PC-9 (cell line): ENCODE measurements around the gene ETFA. TPM values are rescaled to one million over a fixed set of nuclear protein-coding genes. Genes with fewer than 3 reads are reported as not detected.

Experiments used
- BruUV-seq: library from RNA; stranded (reverse); fragments of 400-500 nt; replicated peaks from 2 replicates; lab custom pipeline; 2021; lab: Mats Ljungman, UMichigan
- CTCF ChIA-PET: fragments of 300-600 bp; sonication (Branson Sonifier 250); formaldehyde crosslinking; loops from one replicate; lab custom pipeline; 2022; ENCODE audit warnings: antibody characterized with exemption; lab: Charles Lee
- POLR2A ChIA-PET: fragments of 300-600 bp; sonication (Branson Sonifier 250); formaldehyde crosslinking; loops from one replicate; lab custom pipeline; 2022; ENCODE audit warnings: antibody characterized with exemption; ENCODE audit not compliant: unreplicated experiment; lab: Charles Lee
- DNase-seq, 2 experiments: peaks; one replicate each; pipeline versions ENCODE4 v3.0.0 to v3.0.0-alpha.2; 2015 to 2022; ENCODE audit warnings: mixed read lengths in 1 of 2
- H2AFZ ChIP-seq: fragments of 200-600 bp; sonication (generic); 2 replicates; pipeline ENCODE4 v1.8.1; 2017; ENCODE audit warnings: antibody characterized with exemption
- H3F3A ChIP-seq: fragments of 200-600 bp; sonication (generic); 2 replicates; pipeline ENCODE4 v1.8.1; 2017; ENCODE audit warnings: antibody characterized with exemption, mild to moderate bottlenecking, low read depth; ENCODE audit not compliant: insufficient read depth
- H3K27ac ChIP-seq: fragments of 200-600 bp; sonication (generic); 2 replicates; pipeline ENCODE4 v1.6.1; 2016; ENCODE audit warnings: mixed run types
- H3K27me3 ChIP-seq: fragments of 200-600 bp; sonication (generic); 2 replicates; pipeline ENCODE4 v1.6.1; 2016; ENCODE audit warnings: low read depth, mixed run types; ENCODE audit not compliant: insufficient read depth
- H3K36me3 ChIP-seq: fragments of 200-600 bp; sonication (generic); 2 replicates; pipeline ENCODE4 v1.6.1; 2016; ENCODE audit warnings: low read depth, mixed run types
- H3K4me1 ChIP-seq: fragments of 200-600 bp; sonication (generic); replicated peaks from 2 replicates; pipeline ENCODE4 v1.6.1; 2016; ENCODE audit warnings: mixed run types; ENCODE audit not compliant: insufficient read depth
- H3K4me2 ChIP-seq: fragments of 200-600 bp; sonication (generic); 2 replicates; pipeline ENCODE4 v1.6.1; 2017; ENCODE audit warnings: mixed run types
- H3K4me3 ChIP-seq: fragments of 200-600 bp; sonication (generic); 2 replicates; pipeline ENCODE4 v1.6.1; 2016; ENCODE audit warnings: mixed run types
- H3K79me2 ChIP-seq: fragments of 200-600 bp; sonication (generic); 2 replicates; pipeline ENCODE4 v1.6.1; 2017; ENCODE audit warnings: low read depth, mixed run types
- H3K9me2 ChIP-seq: fragments of 200-600 bp; sonication (generic); 2 replicates; pipeline ENCODE4 v1.8.1; 2017; ENCODE audit warnings: mild to moderate bottlenecking; ENCODE audit not compliant: insufficient read depth
- H3K9me3 ChIP-seq: fragments of 200-600 bp; sonication (generic); 2 replicates; pipeline ENCODE4 v1.8.1; 2016; ENCODE audit warnings: low read depth; ENCODE audit not compliant: insufficient read depth
- H4K20me1 ChIP-seq: fragments of 200-600 bp; sonication (generic); 2 replicates; pipeline ENCODE4 v1.8.1; 2017; ENCODE audit not compliant: insufficient read depth
- EZH2 ChIP-seq: fragments of 200-600 bp; sonication (generic); IDR thresholded peaks from 2 replicates; pipeline ENCODE4 v1.8.0; 2017; ENCODE audit warnings: antibody characterized with exemption, low read depth
- intact Hi-C: fragments of 100-400 bp; cut with micrococcal nuclease; formaldehyde crosslinking; loops from one replicate; pipeline ENCODE4 v1.10.0; 2022; ENCODE audit not compliant: unreplicated experiment
- total RNA-seq: library from RNA; stranded (reverse); gene quantifications from 2 replicates; pipeline ENCODE4 v1.2.3, GENCODE V29; 2021
- TF ChIP-seq, protein P1 (sequence below): fragments of 200-600 bp; sonication (generic); conservative IDR thresholded peaks from 2 replicates; pipeline ENCODE4 v1.6.1; 2017; ENCODE audit warnings: mixed run types, antibody characterized with exemption, mild to moderate bottlenecking, moderate library complexity

The ETFA gene
- total RNA-seq, 1 experiment from 2014 or later, result 187 TPM

DNA sequence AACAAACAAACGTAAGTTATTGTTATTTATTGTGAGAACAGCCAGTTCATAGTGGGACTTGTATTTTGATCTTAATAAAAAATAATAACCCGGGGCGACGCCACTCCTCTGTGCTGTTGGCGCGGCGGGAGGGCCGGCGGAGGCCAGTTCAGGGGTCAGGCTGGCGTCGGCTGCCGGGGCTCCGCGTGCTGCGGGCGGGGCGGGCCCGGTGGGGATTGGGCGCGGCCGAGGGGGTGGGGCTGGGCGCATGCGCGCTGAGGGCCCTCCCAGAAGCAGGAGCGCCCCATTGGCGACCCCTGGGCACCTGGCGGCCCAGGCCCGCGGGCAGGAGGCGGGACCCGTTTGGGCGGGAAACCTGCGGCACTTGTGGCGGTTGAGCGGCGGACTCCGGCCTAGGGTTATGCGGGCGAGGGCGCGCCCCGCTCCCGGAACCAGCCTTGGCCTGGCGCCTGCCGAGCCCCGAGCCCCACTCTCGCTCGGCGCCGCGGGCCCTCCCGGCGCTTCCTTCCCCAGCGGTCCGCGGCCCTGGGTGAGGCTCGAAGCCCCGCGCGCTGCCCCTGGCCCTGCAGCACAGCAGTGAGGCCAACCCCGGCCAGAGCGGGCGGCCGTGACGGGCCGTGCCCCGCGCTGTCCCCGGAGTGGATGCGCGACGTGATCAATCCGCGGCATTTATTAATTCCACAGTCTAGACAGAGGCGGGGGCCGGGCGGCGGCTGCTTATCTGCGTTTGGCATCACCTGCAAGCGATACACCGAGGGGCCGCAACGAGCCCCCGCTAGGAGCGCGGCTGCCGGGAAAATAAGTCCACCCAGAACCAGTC, 31.3 kb upstream of the ETFA start:
- Histone ChIP-seq H3K4me2 (no peak overlapping the region), H3K4me3 (no peak overlapping the region), H3K9me3 (no peaks in the 10 kb centered on the region), H3K27ac (no peak overlapping the region), H4K20me1 (no peaks in the 10 kb centered on the region), H3K36me3 (no peaks in the 10 kb centered on the region), H2AFZ (no peak overlapping the region), H3K4me1 (peaks cover 6% of the 10 kb centered on the region; the same call in 1 of the 2 replicates), H3K27me3 (no peaks in the 10 kb centered on the region), H3F3A (peaks cover 7% of the 10 kb centered on the region; the same call in 1 of the 2 replicates), H3K79me2 (no peaks in the 10 kb centered on the region), H3K9me2 (no peaks in the 10 kb centered on the region)
- ChIA-PET CTCF (no interaction called here), POLR2A (no interaction called here)
- DNase-seq, result no peak
- intact Hi-C loops, result no loop called here
- BruUV-seq, result no TSS peak
- TF ChIP-seq EZH2, result no peak
- TF ChIP-seq, protein P1, sequence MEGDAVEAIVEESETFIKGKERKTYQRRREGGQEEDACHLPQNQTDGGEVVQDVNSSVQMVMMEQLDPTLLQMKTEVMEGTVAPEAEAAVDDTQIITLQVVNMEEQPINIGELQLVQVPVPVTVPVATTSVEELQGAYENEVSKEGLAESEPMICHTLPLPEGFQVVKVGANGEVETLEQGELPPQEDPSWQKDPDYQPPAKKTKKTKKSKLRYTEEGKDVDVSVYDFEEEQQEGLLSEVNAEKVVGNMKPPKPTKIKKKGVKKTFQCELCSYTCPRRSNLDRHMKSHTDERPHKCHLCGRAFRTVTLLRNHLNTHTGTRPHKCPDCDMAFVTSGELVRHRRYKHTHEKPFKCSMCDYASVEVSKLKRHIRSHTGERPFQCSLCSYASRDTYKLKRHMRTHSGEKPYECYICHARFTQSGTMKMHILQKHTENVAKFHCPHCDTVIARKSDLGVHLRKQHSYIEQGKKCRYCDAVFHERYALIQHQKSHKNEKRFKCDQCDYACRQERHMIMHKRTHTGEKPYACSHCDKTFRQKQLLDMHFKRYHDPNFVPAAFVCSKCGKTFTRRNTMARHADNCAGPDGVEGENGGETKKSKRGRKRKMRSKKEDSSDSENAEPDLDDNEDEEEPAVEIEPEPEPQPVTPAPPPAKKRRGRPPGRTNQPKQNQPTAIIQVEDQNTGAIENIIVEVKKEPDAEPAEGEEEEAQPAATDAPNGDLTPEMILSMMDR, result no peak

DNA sequence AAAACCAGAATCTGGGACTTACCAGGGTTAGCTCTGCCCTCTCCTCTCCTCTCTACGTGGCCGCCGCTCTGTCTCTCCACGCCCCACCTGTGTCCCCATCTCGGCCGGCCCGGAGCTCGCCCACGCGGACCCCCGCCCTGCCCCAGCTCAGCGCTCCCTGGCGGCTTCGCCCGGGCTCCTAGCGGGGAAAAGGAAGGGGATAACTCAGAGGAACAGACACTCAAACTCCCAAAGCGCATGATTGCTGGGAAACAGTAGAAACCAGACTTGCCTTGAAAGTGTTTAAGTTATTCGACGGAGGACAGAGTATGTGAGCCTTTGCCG, 30.8 kb upstream of the ETFA start:
- DNase-seq, result no peak
- no peak overlapping the region for H2AFZ ChIP-seq
- H3K27me3 ChIP-seq, result no peaks in the 10 kb centered on the region
- intact Hi-C loops, result no loop called here
- POLR2A ChIA-PET, result interaction anchor here (0.6 to 0.7 kb wide), 2 partner anchors 21 to 1239 kb away, joined by 6 to 7 read pairs; no protein-coding TSS in a partner anchor
- H3K79me2 ChIP-seq, result no peaks in the 10 kb centered on the region
- CTCF ChIA-PET, result interaction anchor here (0.6 kb wide), 1 partner anchor 143 kb away, joined by 3 read pairs; no protein-coding TSS in a partner anchor
- no peak overlapping the region for H3K4me2 ChIP-seq
- BruUV-seq, result no TSS peak
- H3K27ac ChIP-seq, result no peak overlapping the region
- H3F3A ChIP-seq, result peaks cover 7% of the 10 kb centered on the region; the same call in 1 of the 2 replicates
- peaks cover 6% of the 10 kb centered on the region; the same call in 1 of the 2 replicates for H3K4me1 ChIP-seq
- no peaks in the 10 kb centered on the region for H3K9me2 ChIP-seq
- no peaks in the 10 kb centered on the region for H3K36me3 ChIP-seq
- no peaks in the 10 kb centered on the region for H3K9me3 ChIP-seq
- no peak overlapping the region for H3K4me3 ChIP-seq
- no peaks in the 10 kb centered on the region for H4K20me1 ChIP-seq
- TF ChIP-seq, protein P1, result no peak
- TF ChIP-seq EZH2, result no peak

DNA sequence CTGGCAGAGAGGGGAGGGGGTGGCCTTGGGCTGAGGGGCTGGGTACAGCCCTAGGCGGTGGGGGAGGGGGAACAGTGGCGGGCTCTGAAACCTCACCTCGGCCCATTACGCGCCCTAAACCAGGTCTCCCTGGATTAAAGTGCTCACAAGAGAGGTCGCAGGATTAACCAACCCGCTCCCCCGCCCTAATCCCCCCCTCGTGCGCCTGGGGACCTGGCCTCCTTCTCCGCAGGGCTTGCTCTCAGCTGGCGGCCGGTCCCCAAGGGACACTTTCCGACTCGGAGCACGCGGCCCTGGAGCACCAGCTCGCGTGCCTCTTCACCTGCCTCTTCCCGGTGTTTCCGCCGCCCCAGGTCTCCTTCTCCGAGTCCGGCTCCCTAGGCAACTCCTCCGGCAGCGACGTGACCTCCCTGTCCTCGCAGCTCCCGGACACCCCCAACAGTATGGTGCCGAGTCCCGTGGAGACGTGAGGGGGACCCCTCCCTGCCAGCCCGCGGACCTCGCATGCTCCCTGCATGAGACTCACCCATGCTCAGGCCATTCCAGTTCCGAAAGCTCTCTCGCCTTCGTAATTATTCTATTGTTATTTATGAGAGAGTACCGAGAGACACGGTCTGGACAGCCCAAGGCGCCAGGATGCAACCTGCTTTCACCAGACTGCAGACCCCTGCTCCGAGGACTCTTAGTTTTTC, 30.2 kb upstream of the ETFA start:
- no peak overlapping the region for H3K4me2 ChIP-seq
- ChIA-PET CTCF (interaction anchor here (0.6 kb wide), 2 partner anchors 143 to 427 kb away, joined by 3 read pairs; no protein-coding TSS in a partner anchor), POLR2A (interaction anchor here (0.6 to 0.7 kb wide), 2 partner anchors 22 to 1238 kb away, joined by 6 to 7 read pairs; no protein-coding TSS in a partner anchor)
- no peaks in the 10 kb centered on the region for H3K9me3 ChIP-seq
- H3K4me1 ChIP-seq, result peaks cover 6% of the 10 kb centered on the region; the same call in 1 of the 2 replicates
- H2AFZ ChIP-seq, result no peak overlapping the region
- no peaks in the 10 kb centered on the region for H3K79me2 ChIP-seq
- H3K36me3 ChIP-seq, result no peaks in the 10 kb centered on the region
- no peak for TF ChIP-seq EZH2
- TF ChIP-seq, protein P1, result no peak
- H3K9me2 ChIP-seq, result no peaks in the 10 kb centered on the region
- intact Hi-C loops, result no loop called here
- no peak for DNase-seq
- no peak overlapping the region for H3K4me3 ChIP-seq
- H3F3A ChIP-seq, result peaks cover 7% of the 10 kb centered on the region; the same call in 1 of the 2 replicates
- no peak overlapping the region for H3K27ac ChIP-seq
- no peaks in the 10 kb centered on the region for H4K20me1 ChIP-seq
- BruUV-seq, result no TSS peak
- no peaks in the 10 kb centered on the region for H3K27me3 ChIP-seq
